NK-92 (cell line): ENCODE results near the gene ACADSB.

Experiments
- DNase-seq: peaks from one replicate; lab custom pipeline; 2025; ENCODE audit not compliant: unreplicated experiment; lab: John Stamatoyannopoulos, UW

The ACADSB gene

DNA sequence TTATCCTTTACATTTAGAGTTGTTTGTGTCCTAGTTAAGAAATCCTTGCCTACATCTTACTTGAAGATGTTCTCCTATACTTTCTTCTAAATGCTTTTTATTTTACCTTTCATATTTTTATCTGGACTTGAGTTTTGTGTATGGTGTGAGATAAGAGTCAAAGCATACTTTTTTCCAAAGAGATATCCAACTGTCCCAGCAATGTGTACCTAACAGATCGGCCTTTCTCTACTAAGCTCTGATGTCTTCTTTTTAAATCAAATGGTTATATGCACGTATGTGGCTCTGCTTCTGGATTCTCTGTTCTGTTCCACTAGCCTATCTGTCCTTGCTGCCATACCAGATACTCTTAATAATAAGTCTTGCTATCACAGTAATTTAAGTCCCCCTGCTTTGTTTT lies 7.4 kb upstream of the ACADSB start:
- DNase-seq, result no peak

DNA sequence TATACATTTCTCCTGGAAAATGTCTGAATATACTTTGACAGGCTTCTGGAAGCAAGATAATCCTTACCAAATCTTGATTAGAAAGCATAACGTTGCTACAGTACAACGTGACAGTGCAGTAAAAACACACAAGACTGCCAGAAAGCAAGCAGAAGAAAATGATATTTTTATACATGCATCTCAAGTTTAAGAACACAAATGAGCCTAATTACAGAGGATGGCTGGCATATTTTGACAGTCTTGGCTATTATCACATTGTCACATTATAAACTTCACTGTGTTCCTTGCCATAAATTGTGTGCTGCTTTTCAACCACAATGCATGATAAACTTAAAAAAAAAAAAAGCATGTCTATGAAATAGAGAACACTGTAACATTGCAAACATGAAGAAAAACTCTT lies 4.5 kb upstream of the ACADSB start:
- no peak for DNase-seq

DNA sequence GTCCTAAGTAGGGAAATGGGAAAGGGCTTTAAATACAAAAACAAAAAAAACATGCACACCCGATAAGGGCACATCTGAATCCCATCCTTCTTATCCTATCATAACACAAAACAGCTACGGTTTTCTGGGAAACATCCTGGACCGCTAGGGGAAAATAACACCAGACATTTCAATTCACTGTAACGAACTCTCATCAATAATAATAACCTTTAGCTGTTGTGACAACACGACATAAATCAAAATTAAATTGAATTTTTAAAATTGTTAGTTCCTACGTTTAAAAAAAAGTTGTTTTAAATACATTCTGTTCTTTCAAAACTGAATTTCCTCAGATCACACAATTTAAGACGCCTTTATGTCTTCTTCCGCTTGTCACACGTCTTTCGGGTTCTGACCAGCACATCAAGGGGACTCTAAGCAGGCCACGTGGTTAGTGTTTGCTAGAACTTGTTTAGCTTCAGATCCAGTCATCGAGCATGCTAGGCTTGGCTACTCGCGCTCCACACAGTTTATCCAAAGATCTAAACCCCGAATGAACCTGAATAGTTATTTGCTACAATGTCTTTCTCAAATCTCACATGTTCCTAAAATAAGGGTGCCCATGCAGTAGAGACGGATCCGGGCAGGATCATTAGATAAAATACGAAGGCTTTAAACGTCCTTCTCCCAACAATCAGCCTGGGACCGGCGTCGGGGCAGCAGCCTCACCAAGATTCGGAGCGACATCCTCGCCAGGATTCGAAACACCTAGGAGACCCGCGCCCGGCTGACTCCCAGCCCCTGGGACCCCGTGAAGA lies 1.1 kb upstream of the ACADSB start:
- no peak for DNase-seq

DNA sequence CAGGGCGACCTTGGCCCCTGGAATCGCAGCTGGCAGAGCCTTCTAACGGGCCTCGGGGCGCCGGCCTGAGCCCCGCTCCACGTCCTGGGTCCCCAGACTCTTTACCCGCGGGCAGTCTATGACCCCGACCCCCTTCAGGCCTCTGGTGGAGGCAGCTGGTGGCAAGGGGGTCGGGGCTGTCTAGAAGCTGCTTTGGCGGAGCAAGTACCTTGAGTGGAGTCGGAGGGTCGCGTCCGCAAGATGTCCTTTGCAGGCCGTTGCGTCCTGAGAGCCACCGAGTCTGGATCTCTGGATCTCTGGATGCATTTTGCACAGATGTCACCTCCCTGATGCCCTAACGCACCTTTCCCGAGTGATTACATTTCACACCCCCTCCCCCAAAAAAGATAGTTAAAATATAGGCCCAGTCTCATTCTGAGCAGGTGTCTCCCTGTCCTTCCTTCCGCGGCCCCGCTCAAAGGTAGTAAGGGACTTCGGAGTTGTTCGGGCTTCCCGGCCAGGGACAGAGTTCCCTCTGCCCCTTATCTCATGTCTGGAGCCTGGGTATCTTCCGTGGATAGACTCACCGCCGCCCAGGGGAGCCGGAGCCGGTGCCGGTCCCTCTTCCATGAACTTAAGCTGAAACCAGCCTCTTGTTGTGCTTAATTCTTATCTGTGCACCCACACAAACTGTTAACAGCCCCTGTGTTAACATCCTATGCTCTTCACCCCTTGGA lies 457 bp downstream of the ACADSB start:
- no peak for DNase-seq

DNA sequence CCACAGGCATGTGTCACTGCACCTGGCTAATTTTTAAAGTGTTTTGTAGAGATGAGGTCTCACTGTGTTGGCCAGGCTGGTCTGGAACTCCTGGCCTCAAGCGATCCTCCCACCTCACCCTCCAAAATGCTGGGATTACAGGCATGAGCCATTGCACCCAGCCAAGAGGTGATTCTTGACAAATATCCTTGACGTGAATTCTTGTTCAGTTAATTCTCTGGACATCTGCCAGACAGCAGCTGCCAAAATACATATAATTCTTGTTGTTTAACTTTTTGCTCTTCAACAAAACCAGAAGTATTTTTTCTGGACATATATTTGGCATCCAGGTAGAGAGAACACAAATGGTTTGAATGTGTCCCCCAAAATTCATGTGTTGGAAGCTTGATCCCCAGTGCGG lies 3.2 kb downstream of the ACADSB start:
- no peak for DNase-seq

DNA sequence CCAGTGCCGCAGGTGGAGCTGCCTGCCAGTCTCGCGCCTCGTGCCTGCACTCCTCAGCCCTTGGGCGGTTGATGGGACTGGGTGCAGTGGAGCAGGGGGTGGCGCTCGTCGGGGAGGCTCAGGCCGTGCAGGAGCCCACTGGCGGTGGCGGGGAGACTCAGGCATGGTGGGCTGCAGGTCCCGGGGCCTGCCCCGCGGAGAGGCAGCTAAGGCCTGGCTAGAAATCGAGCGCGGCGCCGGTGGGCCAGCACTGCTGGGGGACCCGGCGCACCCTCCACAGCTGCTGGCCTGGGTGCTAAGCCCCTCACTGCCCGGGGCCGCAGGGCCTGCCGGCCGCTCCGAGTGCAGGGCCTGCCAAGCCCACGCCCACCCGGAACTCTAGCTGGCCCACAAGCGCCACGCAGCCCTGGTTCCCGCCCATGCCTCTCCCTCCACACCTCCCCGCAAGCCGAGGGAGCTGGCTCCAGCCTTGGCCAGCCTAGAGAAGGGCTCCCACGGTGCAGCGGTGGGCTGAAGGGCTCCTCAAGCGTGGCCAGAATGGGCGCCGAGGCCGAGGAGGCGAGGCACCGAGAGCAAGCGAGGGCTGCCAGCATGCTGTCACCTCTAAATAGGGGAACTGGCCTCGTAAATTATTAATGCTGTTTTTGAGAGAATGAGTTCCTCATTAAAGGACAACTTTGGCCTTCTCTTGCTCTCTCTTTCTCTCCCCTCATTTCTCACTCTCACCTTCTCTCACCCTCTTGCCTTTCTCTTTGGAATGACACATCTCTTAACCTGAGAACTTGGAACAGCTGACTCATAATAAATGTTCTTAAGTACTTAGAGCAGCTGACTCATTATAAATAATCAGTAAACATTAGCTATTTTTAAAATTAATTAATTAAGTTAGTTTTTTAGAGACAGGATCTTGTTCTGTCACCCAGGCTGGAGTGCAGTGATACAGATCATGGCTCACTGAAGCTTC lies 4.9 kb downstream of the ACADSB start:
- no peak for DNase-seq

DNA sequence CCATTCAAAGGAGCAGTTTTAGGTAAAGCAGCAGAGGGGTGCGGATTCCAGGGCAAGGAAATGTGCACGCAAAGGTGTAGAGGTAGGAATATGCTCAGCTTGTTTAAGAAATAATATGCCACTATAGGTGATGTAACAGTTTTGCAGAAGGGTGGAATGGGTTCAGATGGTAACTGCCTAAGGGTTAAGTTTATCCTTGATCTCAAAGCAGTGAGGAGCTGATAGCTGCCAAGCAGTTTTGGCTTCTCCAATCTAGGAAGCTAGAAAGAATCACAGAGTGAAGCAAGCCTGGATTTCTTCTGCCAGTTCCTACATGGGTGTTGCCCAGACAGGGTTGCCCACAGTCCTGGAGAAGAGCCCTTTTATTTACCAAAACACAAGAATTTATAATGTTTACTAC lies 6.0 kb downstream of the ACADSB start:
- DNase-seq, result no peak

DNA sequence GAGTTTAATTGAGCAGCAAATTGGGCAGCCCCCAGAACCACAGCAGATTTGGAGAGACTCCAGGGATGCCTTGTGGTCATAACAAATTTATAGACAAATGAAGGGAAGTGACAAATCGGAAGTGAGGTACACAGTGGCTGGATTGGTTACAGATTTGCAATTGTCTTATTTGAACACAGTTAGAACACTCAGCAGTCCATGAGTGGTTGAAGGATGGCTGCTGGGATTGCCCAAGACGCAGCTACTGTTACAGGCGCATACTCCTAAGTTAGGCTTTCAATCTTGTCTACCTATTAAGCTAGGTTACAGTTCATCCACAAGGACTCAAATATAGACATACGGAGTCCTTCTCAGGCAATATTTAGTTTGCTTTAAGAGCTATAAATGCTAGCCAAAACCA lies 7.4 kb downstream of the ACADSB start:
- no peak for DNase-seq

DNA sequence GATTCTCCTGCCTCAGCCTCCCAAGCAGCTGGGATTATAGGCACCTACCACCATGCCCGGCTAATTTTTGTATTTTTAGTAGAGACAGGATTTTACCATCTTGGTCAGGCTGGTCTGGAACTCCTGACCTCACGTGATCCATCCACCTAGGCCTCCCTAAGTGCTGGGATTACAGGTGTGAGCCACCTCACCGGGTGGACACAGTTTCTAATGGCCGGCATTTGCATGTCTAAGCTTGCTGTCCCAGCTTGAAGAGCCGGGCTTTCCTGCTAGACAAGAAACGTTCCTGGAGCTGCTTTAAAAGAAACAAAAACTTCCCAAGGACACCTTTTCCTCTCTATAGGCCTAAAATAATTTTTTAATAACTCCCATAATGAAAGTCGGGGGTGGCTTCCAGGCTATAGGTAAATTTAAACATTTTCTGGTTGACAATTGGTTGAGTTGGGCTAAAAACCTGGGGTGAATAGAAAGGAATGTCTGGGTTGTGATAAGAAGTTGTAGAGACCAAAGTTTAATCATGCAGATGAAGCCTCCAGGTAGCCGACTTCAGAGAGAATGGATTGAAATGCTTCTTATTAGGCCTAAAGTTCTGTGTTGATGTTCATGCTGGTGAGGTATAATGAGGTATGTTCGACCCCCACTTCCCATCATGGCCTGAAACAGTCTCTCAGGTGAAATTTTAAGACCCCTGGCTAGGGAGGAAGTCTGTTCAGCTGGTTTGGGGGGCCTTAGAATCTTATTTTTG lies 8.8 kb downstream of the ACADSB start:
- DNase-seq, result no peak

DNA sequence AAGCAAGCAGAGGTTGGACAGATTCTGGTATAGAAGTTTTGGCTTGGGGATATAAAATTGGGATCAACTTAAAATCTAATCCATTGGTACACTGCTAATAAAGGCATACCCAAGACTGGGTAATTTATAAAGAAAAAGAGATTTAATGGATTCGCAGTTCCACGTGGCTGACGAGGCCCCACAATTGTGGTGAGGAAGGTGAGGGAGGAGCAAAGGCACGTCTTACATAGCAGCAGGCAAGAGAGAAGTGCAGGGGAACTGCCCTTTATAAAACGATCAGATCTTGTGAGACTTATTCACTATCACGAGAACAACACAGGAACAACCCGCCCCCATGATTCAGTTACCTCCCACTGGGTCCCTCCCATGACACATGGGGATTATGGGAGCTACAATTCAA lies 9.7 kb downstream of the ACADSB start:
- DNase-seq, result no peak

DNA sequence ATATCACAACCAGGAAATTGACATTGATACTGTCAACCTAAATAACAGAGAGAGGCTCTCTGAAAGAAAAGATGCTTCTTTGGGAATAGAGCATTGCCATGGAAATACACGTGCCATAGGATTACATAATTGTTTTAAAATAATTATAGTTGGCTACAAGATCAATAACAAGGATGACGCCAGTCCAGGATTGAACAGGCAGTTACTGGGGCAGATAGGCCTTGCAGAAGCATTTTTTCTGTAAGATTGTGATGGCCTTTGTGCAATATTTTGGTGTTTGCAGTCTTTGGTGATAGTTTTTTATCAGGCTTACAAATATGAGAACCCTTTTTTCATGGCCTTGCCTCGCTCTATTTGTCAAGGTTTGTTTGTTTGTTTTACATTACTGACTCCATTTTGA lies 10.5 kb downstream of the ACADSB start:
- DNase-seq, result no peak

DNA sequence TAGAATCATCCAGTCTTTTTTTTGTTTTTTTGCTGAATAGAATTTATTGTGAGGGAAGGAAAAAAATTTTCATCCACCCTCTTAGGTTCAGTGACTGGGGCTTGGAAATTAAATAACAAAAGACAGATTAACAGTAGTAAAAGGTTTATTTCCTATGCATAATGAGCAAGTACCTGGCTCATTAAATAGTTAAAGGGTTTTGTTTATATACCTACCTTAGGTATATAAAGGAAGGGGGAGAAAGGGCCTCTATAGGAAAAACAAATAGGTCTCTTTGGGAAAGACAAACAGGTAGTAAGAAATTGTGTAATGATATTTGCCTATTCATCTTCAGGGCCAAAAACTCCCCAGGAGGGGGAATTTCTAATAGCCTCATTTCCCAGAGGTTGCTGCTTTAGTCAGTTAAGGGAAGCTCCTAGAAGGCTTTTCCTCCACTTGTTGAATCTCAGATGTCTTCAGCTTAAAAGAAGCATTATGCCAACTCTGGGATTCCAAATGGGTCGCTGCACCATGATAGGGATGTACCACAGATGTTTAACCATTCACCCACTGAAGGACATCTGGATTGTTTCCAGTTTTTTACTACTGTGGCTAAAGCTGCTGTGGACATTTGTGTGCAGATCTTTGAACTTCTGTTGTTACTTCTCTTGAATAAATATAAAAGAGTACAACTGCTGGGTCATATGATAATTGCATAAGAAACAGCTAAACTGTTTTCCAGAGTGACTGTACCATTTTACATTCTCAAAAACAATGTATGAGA lies 11.3 kb downstream of the ACADSB start:
- no peak for DNase-seq

DNA sequence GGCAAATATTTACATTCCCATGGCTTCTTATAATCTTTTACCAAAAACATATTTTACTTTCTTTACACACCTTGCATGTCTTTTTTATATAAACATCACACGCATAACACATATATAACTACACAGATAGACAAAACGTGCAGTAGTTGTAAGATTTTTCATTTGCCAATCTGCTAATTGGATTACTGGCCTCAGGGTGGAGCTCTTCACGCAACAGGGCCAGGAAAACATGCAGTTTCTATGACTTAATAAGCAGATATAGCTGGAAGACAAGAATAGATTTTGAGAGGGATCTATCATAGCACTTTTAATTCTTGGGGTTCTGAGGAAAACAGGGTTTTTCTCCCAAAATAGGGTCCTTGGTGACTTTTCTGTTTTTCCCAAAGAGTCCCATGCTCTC lies 12.7 kb downstream of the ACADSB start:
- DNase-seq, result no peak

DNA sequence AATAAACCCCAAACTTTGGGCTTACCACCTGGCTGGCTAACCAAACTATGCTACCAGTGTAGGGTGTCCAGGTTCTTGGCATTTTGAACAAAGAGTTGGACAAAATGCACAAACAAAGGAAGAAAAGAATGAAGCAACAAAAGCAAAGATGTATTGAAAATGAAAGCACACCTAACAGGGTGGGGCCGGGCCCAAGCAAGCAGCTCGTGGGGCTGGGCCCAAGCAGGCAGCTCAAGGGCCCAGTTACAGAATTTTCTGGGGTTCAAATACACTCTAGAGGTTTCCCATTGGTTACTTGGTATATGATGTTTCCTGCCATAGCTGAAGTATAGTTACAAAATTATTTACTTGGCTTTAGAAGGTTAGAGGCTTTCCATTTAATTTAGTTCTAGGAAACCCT lies 15.7 kb downstream of the ACADSB start:
- no peak for DNase-seq

DNA sequence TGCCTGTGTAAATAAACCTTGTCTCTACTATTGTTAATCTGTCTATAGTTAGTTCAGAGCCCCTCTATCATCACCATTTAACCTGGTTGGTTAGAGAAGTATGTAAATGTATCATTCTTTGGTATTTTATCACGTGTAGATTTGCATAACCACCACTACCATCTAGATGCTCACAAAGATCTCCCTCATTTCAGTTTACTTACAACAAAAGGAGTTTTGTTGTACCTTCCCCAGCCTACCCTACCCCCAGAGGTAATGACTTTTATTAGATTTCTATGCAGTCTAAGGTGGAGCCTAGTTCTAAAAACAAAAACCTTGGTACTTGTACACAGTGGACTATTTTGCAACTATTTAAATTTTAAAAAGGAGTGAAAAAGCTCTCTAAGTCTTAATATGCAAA lies 17.5 kb downstream of the ACADSB start:
- no peak for DNase-seq

DNA sequence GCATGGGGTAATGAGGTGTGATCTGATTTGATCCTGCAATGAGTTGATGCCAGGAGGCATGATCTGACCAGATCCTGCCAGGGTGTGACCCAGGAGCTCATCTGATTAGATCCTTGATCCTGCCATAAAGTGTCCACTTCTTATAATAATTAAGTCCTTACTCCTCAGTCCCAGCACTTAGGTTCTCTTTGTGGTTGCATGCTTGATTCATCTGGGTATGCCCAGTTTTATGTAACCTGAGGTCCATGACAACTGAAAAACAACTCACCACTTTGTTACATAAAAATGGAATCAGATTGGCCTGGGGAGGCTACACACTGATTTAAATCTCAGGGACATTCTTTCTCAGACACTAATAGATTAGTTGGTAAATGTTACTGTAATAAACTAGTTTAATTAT lies 19.1 kb downstream of the ACADSB start:
- no peak for DNase-seq

DNA sequence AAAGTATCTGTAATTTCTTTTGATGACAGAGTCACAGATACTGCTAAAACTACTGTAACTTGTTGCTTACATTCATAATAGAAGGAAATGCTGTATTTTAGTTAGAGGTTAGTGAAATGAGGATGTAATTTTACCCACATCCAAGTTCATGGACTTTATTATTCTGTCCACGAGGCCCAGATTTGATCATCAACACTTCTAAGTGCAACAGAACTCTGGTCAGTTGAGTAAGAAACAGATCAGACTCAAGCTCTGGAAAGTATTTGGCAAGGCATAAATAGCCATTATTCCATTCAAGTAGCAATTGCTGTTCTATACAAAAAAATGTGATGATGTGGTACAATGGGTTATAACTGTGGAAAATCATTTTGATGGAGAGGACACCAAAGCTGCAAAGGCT lies 22.3 kb downstream of the ACADSB start:
- no peak for DNase-seq

DNA sequence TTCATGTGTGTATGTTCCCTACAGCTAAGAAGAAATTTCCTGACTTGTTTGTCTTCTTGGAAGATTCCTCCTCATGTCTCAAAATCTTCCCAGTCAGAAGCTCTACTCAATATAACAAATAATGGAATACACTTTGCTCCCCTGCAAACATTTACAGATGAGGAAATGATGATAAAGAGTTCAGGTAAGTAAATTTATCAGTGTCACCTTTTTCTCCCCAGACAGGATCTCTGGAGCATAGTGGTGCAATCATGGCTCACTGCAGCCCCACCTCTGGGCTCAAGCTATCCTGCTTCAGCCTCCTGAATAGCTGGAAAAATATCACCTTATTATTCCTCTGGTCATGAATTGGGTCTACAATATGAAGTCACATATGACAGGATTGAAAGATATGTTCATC lies 25.5 kb downstream of the ACADSB start:
- DNase-seq, result no peak

DNA sequence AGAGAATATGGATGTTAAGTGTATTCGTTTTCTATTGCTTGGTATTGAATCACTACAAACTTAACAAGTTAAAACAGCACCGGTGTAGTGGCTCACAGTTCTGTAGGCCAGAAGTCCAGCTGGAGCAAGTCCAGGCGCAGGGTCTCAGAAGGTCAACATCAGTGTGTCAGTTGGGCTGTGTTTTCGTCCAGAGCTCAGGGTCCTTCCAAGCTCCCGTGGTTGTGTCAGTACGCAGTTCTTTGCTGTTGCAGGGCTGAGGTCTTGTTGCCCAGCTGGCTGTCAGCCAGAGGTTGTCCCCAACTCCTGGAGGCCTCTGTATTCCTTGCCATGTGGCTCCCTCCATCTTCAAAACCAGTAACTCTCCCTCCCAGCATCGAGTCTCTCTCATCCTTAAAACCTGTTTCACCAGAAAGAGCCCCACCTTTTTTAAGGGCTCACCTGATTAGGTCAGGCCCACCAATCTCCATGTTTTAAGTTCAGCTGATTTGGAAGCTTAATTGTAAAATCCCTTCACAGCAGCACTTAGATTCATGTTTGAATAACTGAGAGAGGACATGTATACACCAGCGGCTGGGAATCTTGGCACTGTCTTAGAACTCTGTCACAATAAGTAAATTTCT lies 26.8 kb downstream of the ACADSB start:
- DNase-seq, result no peak
